MM.1S (cell line): ENCODE data around the gene IGSF11.

ENCODE experiments used
- CTCF ChIP-seq: fragments of 300-600 bp; sonication (generic); IDR thresholded peaks from 2 replicates; pipeline ENCODE4 v1.5.1; 2016; ENCODE audit warnings: antibody characterized with exemption, low read length, mixed read lengths
- EZH2 ChIP-seq: fragments of 300-600 bp; sonication (generic); optimal IDR thresholded peaks from 2 replicates; pipeline ENCODE3; 2017; ENCODE audit warnings: low read depth, mild to moderate bottlenecking, antibody characterized with exemption, low read length, mixed read lengths

DNA sequence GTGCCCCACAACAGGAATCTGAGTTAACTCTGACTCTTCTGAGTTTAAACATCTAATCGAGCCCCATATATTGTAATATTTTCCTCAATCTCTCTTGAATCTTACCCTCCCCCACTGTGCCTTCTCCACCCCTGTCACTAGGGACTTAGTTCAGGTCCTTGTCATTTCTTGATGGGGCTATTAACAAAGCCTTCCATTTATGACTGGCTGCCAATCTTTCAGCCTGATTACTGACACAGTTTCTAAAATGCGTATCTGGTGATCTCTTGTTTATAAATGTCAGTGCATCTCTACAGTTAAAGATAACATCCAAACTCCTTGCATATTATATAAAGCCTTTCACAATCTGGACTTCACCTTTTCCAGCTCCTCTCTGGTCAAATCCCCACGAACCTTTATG is 124.3 kb downstream of the IGSF11 start:
- TF ChIP-seq CTCF (no peak), EZH2 (no peak)
